Measurements from ENCODE around the gene SLC38A6. TPM values are rescaled to one million over a fixed set of nuclear protein-coding genes. Genes with fewer than 3 reads are reported as not detected.

The SLC38A6 gene
- total RNA-seq, result 1 to 10 TPM; 3.3 to 4.0 TPM

DNA sequence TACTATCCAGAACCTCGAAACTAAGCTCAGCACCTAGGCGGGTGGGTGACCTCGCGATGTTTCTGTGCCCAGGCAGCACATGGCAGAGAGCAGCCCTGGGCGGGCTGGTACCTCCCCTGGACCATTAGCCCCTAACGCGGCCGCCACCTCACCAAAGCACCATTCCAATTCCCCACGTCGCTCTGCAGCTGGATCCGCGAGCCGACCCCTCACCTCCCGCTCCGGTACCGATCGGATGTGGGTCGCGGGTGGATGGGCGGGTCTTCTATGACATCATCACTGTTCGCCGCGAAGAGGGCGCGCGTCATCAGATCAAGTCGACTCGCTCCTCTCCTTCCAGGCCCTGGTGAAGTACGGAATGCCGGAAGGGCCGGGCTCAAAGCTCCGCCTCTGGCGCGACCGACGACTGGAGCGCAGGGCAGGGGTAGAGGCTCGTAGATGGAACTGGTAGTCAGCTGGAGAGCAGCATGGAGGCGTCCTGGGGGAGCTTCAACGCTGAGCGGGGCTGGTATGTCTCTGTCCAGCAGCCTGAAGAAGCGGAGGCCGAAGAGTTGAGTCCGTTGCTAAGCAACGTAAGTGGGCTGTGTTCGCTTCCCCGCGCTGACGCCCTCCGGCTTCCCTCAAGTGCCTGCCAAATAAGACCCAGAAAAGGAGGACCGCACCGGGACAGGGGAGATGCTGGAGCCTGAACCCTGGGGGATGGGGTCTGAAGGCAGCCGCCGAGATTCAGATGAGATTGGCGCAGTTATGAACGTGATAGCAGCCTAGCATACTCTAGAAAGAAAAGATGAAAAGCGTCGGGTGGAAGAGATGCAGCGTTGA, at the start of gene SLC38A6, which contains the start of gene TRMT5:
Gene SLC38A6, plus strand, starts transcription at position 435 of the 822 bp plus-strand sequence. Its CDS starts 33 bp downstream, at position 468.
Gene TRMT5, minus strand, starts transcription at position 269 of the 822 bp plus-strand sequence. Its CDS starts 106 bp downstream, at position 163.
- no peaks in the 10 kb centered on the region for H3K27me3 Mint-ChIP-seq
- H3K36me3 Mint-ChIP-seq, result peaks cover 31% of the 10 kb centered on the region
- peaks cover 27% of the 10 kb centered on the region for H3K4me1 Mint-ChIP-seq
- no peak within 1 kb of the TSS for H3K4me3 Mint-ChIP-seq
- no peak within 1 kb of the TSS for H3K27ac Mint-ChIP-seq
- no peaks in the 10 kb centered on the region for H3K9me3 Mint-ChIP-seq
- peak; percentile 87 for DNase-seq

DNA sequence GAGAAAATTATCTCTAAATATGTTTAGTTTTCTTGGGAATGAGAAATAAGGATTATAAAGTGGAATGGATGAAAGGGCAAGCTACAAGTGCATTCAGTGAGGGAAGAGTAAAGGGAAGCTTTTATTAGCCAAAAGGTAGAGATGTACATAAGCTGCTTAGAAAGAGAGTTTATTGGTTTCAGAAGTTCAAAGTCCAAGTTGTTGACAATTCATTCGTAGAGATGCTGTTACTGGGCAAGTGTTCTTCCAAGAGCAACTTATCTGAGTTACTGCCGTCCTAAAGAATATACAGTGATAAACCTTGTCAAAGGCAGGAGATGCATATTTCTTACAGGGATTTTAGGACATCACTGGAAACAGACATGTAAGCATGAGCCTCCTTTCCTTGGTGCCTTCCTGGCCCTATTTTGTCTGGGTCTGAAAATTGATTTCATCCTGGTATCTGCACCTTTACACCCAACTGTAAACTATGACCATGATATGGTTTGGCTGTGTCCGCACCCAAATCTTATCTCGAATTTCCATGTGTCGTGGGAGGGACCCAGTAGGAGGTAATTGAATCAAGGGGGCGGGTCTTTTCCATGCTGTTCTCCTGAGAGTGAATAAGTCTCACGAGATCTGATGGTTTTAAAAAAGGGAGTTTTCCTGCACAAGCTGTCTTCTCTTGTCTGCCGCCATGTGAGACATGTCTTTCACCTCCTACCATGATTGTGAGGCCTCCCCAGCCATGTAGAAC, 47.0 kb upstream of the SLC38A6 start:
- Mint-ChIP-seq H3K36me3 (peaks cover 25% of the 10 kb centered on the region), H3K4me3 (no peak overlapping the region), H3K9me3 (no peaks in the 10 kb centered on the region), H3K27me3 (no peaks in the 10 kb centered on the region), H3K4me1 (no peaks in the 10 kb centered on the region), H3K27ac (no peak overlapping the region)
- DNase-seq, result no peak

DNA sequence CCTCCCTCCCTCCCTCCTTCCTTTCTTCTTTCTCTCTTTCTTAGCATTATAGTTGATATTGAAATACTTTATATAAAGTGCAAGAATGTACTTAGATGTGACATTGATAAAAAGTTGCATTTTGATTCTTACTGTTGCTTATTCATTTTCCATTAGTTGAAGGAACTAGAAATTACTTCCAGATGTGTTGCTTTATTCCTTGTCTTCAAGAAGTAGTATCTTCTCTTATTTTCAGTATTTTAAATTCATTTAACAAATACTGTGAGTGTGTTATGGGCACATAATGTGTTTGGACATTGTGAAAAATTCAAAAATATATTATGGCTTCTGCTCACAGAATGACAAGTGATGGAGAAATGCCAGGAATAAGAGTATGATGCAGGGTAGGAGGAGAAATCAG, 45.7 kb upstream of the SLC38A6 start:
- no peak overlapping the region for H3K27ac Mint-ChIP-seq

DNA sequence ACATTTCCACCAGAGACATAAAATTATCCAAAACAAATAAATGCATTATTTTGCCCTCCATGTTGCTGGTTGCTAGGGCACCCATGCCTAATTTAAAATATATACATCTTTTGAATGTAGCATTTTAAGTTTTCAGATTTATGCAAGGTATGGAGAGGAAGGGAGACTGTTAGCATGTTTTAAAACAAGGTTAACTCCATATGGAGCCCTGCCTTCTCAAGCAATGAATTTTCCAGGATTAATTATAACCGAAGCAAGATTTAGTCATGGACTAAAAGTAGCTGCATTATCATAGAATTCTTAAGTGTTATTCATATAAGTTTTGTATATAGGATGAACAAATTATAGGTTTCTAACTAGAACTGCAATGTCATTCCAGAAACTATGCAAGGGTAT, 37.4 kb upstream of the SLC38A6 start:
- no peak overlapping the region for H3K4me3 Mint-ChIP-seq
- no peaks in the 10 kb centered on the region for H3K27me3 Mint-ChIP-seq
- DNase-seq, result no peak
- H3K27ac Mint-ChIP-seq, result no peak overlapping the region
- peaks cover 10% of the 10 kb centered on the region for H3K4me1 Mint-ChIP-seq
- H3K36me3 Mint-ChIP-seq, result peaks cover 27% of the 10 kb centered on the region
- no peaks in the 10 kb centered on the region for H3K9me3 Mint-ChIP-seq

More for the DNA sequence above, 45.7 kb upstream of the SLC38A6 start:
- H3K4me1 Mint-ChIP-seq, result no peaks in the 10 kb centered on the region
- no peaks in the 10 kb centered on the region for H3K27me3 Mint-ChIP-seq
- no peak for DNase-seq
- peaks cover 31% of the 10 kb centered on the region for H3K36me3 Mint-ChIP-seq
- no peaks in the 10 kb centered on the region for H3K9me3 Mint-ChIP-seq
- H3K4me3 Mint-ChIP-seq, result no peak overlapping the region

DNA sequence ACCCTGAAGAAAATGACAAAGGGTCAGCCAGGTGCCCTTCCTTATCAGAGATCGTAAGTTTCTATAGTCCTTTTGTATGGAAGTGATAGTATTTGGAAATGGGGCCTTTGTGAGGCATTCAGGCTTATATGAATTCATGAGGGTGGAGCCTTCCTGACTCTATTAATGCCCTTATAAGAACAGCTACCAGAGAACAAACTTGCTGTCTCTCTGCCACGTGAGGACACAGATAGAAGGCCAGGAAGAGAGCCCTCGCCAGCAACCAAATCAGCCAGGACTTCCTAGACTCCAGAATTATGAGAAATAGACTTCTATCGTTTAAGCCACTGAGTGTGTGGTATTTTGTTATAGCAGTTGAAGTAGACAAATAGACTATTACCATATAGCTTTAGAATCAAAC, 36.8 kb upstream of the SLC38A6 start:
- Mint-ChIP-seq H3K4me3 (no peak overlapping the region), H3K9me3 (no peaks in the 10 kb centered on the region), H3K27me3 (no peaks in the 10 kb centered on the region), H3K27ac (no peak overlapping the region), H3K4me1 (peaks cover 10% of the 10 kb centered on the region), H3K36me3 (peaks cover 25% of the 10 kb centered on the region)
- no peak for DNase-seq

DNA sequence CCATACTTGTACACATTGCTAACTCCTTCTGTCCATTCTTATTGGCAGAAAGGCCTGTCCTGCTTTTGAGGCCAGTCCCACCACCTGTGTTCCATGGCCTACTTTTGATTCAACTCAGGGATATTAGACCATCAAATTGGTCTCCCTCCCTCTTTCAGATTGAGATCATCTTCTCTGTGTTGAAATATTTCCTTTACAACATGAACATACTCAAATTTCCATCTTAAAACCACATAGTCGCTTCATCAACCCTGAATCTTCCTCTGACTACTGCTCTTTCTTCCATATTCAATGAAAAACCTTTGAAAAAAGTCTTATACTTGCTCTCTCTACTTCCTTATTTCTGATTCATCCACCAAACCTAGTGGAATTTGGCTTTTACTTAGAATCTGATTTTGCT, 35.1 kb upstream of the SLC38A6 start:
- Mint-ChIP-seq H3K4me3 (no peak overlapping the region), H3K4me1 (peaks cover 10% of the 10 kb centered on the region), H3K27ac (peak overlapping the region; percentile 30), H3K9me3 (no peaks in the 10 kb centered on the region), H3K36me3 (peaks cover 22% of the 10 kb centered on the region), H3K27me3 (no peaks in the 10 kb centered on the region)
- DNase-seq, result no peak

DNA sequence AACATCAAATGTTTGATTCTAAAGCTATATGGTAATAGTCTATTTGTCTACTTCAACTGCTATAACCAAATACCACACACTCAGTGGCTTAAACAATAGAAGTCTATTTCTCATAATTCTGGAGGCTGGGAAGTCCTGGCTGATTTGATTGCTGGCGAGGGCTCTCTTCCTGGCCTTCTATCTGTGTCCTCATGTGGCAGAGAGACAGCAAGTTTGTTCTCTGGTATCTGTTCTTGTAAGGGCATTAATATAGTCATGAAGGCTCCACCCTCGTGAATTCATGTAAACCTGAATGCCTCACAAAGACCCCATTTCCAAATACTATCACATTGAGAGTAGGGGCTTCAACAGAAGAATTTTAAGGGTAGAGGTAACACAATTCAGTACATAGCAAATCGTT, 34.3 kb upstream of the SLC38A6 start:
- H3K36me3 Mint-ChIP-seq, result peaks cover 16% of the 10 kb centered on the region
- no peak for DNase-seq
- H3K4me3 Mint-ChIP-seq, result no peak overlapping the region
- H3K9me3 Mint-ChIP-seq, result no peaks in the 10 kb centered on the region
- no peaks in the 10 kb centered on the region for H3K27me3 Mint-ChIP-seq
- peaks cover 10% of the 10 kb centered on the region for H3K4me1 Mint-ChIP-seq
- H3K27ac Mint-ChIP-seq, result no peak overlapping the region

DNA sequence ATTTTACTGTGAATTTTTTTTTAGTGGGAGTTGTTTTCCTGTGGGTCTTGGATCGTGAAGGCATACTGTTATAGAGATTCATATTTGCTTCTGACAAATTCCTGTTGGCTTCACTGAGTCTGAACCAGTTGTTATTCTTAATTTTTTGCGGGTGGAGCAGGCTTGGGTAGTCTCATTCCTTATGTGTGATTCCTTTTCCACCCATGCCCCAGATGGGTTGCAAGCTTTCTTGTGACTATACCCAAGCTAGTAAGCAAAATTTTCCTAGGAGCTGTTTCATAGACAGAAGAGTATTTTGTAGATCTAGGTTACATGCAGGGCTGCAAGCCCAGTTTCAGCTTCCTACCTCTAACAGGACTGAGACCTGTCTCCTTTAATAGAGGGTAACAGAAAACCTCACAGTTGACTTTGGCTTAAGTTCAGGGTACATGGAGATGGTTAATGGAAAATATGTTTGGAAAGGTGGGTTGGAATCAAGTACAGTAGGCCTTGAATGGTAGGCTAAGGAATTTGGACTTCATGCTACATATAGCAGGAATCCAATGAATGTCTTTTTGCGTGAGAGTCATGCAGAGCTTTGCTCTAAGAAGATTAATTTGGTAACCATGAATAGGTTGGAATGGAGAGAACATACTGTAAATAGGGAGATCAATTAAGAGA, 29.1 kb upstream of the SLC38A6 start:
- peaks cover 28% of the 10 kb centered on the region for H3K36me3 Mint-ChIP-seq
- no peaks in the 10 kb centered on the region for H3K27me3 Mint-ChIP-seq
- no peak overlapping the region for H3K4me3 Mint-ChIP-seq
- H3K4me1 Mint-ChIP-seq, result peaks cover 3% of the 10 kb centered on the region
- no peak for DNase-seq
- peaks cover 19% of the 10 kb centered on the region for H3K9me3 Mint-ChIP-seq
- H3K27ac Mint-ChIP-seq, result no peak overlapping the region

DNA sequence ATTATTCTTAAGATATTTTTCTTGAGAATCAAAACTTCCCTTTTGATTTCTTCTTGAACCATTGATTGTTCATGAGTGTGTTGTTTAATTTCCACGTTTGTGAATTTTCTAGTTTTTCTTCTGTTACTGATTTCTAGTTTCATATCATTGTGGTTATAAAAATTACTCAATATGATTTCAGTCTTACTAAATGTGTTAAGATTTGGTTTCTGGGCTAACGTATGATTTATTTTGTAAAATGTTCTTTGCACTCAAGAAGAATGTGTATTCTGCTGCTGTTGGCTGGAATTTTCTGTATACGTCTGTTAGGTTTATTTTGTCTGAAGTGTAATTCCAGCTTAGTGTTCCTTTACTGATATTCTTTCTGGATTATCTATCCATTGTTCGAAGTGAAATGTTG, 24.8 kb upstream of the SLC38A6 start:
- no peak for DNase-seq
- Mint-ChIP-seq H3K27me3 (no peaks in the 10 kb centered on the region), H3K4me3 (no peak overlapping the region), H3K9me3 (peaks cover 32% of the 10 kb centered on the region), H3K36me3 (peaks cover 45% of the 10 kb centered on the region), H3K4me1 (peaks cover 3% of the 10 kb centered on the region), H3K27ac (peak overlapping the region; percentile 62)

DNA sequence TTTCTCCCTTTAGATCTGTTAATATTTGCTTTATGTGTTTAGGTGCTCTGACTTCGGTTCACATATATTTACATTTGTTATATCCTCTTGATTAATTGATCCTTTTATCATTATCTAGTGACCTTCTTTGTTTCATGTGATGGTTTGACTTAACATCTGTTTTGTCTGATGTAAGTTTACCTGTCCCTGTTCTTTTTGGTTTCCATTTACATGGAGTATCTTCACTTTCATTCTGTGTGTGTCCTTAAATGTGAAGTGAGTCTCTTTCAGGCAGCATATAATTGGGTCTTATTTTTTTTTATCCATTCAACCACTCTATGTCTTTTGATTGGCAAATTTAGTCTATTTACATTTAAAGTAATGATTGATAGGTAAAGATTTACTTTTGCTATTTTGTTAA, 24.4 kb upstream of the SLC38A6 start:
- DNase-seq, result no peak
- Mint-ChIP-seq H3K36me3 (peaks cover 47% of the 10 kb centered on the region), H3K27ac (peak overlapping the region; percentile 62), H3K9me3 (peaks cover 32% of the 10 kb centered on the region), H3K4me1 (peaks cover 3% of the 10 kb centered on the region), H3K27me3 (no peaks in the 10 kb centered on the region), H3K4me3 (no peak overlapping the region)

DNA sequence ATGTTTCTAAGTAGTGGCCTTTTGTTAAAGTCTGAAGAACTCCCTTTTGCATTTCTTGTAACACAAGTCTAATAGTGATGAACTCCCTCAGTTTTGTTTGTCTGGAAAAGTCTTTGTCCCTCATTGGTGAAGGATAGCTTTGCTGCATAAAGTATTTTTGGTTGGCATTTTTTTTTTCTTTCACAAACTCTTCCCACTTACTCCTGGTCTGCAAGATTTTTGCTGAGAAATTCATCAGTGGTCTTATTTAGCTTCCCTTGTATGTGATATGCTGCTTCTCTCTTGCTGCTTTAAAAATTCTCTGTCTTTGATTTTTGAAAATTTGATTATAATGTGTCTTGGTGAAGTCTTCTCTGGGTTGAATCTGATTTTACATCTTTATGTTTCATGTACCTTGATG, 22.9 kb upstream of the SLC38A6 start:
- no peaks in the 10 kb centered on the region for H3K27me3 Mint-ChIP-seq
- H3K27ac Mint-ChIP-seq, result no peak overlapping the region
- H3K9me3 Mint-ChIP-seq, result peaks cover 32% of the 10 kb centered on the region
- peaks cover 47% of the 10 kb centered on the region for H3K36me3 Mint-ChIP-seq
- no peak for DNase-seq
- peaks cover 3% of the 10 kb centered on the region for H3K4me1 Mint-ChIP-seq
- no peak overlapping the region for H3K4me3 Mint-ChIP-seq

DNA sequence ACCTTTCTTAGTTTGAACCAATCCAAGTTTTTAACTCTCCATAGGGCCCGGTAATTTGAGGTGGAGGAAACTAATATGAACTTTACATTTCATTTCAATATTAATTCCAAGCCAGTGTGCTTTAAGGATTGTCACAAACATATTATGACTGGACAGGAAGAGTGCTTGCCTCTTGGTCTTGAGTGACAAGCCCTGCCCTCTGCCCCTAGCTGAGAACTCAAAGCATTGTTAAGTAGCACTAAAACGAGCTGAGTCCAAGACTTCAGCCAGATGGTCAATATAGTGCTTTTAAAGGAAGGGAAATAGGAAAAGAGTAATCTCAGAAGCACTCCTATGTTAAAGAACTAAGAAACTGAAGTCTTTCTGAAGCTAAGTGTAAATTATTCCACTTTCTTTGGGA, 17.3 kb upstream of the SLC38A6 start:
- peaks cover 1% of the 10 kb centered on the region for H3K9me3 Mint-ChIP-seq
- peaks cover 15% of the 10 kb centered on the region for H3K36me3 Mint-ChIP-seq
- H3K4me3 Mint-ChIP-seq, result no peak overlapping the region
- no peak for DNase-seq
- H3K27me3 Mint-ChIP-seq, result no peaks in the 10 kb centered on the region
- H3K4me1 Mint-ChIP-seq, result peaks cover 12% of the 10 kb centered on the region
- H3K27ac Mint-ChIP-seq, result no peak overlapping the region

DNA sequence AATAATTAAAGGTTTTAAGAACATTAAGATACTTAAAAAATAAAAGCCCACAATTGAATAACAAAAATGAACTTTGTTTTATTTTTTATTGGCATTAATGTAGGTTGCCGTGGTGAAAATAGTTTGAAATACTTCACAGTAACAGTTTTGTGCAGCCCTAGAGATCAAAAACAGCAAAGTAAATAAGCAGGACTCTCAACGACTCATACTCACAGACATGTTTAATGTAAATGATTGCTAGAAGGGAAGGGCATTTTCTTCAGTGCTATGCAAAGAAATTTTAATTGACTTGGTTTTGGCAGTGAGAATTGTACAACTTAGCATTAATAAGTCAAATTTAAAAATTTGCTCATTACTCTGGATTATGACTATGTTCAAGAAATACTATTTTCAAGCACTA, 16.1 kb upstream of the SLC38A6 start:
- H3K27me3 Mint-ChIP-seq, result no peaks in the 10 kb centered on the region
- no peak overlapping the region for H3K27ac Mint-ChIP-seq
- H3K9me3 Mint-ChIP-seq, result no peaks in the 10 kb centered on the region
- no peak for DNase-seq
- H3K4me3 Mint-ChIP-seq, result no peak overlapping the region
- H3K4me1 Mint-ChIP-seq, result peaks cover 12% of the 10 kb centered on the region
- H3K36me3 Mint-ChIP-seq, result peaks cover 5% of the 10 kb centered on the region

DNA sequence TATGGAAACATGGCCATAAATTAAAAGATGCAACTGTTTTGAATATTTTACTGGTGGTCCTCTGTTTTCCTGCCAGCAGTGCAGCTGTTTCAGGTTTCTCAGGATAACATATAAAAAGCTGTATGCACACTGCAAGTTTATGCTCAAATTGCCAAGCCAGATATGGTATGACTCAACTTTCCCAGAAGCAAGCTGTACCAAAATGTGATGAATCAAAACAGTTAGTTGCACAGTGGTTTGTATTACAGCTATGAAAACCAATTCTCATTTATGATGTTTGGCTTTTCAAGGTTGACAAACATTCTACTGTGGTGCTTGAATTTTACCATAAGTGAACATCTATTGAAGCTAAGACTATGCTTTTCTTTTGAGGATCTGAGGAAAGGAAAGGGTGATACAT, 15.6 kb upstream of the SLC38A6 start:
- Mint-ChIP-seq H3K4me1 (peaks cover 12% of the 10 kb centered on the region), H3K36me3 (peaks cover 5% of the 10 kb centered on the region), H3K27ac (no peak overlapping the region), H3K27me3 (no peaks in the 10 kb centered on the region), H3K4me3 (no peak overlapping the region), H3K9me3 (no peaks in the 10 kb centered on the region)
- no peak for DNase-seq

DNA sequence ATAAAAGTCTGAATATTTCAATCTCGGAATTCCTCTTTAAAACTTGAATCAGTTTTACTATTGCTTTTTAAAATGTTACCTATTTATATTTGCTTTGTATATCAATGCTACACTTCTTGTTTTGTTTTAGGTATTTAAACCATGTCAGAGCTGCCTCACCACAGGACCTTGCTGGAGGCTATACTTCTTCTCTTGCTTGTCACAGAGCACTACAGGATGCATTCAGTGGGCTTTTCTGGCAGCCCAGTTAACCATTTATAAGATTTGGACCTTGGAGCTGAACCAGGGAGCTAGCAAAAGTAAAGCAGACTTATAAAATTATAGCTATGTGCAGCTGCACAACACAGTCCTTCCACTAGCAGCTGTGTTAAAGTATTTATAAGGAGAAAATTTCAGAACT, 12.9 kb upstream of the SLC38A6 start:
- peaks cover 12% of the 10 kb centered on the region for H3K4me1 Mint-ChIP-seq
- H3K27me3 Mint-ChIP-seq, result no peaks in the 10 kb centered on the region
- H3K4me3 Mint-ChIP-seq, result no peak overlapping the region
- no peak overlapping the region for H3K27ac Mint-ChIP-seq
- no peak for DNase-seq
- H3K36me3 Mint-ChIP-seq, result peaks cover 19% of the 10 kb centered on the region
- H3K9me3 Mint-ChIP-seq, result no peaks in the 10 kb centered on the region

Measured in activated naive CD8-positive, alpha-beta T cell treated with anti-CD3 and anti-CD28 coated beads for 36 hours (primary cell).